K562 (cell line): ENCODE measurements around the gene NR5A1. TPM values are rescaled to one million over a fixed set of nuclear protein-coding genes. Genes with fewer than 3 reads are reported as not detected.

Source experiments
- ATAC-seq: fragments of 200-7000 bp; cut with Tn5 transposase; 3 replicates; pipeline ENCODE4 v1.9.1; 2020; ENCODE audit warnings: moderate library complexity
- BruUV-seq: library from RNA; stranded (reverse); fragments of 400-500 nt; replicated peaks from 2 replicates; lab custom pipeline; 2021; lab: Mats Ljungman, UMichigan
- CTCF ChIA-PET: fragments of 300-600 bp; formaldehyde crosslinking; extraction: SDS; loops from one replicate; lab custom pipeline; 2021; ENCODE audit warnings: low intra/inter-chr PET ratio; lab: Yijun Ruan, JAX
- POLR2A ChIA-PET: fragments of 300-600, 350-650 bp; sonication (Branson Sonifier 250); formaldehyde crosslinking; extraction: SDS; loops from one replicate; lab custom pipeline; 2021; ENCODE audit warnings: antibody characterized with exemption, inconsistent platforms; lab: Yijun Ruan, JAX
- DNase-seq, 4 experiments: peaks; one replicate each; pipeline versions ENCODE4 v3.0.0 to v3.0.0-alpha.2; 2011 to 2018; ENCODE audit warnings: low spot score in 3 of 4, mixed read lengths in 3 of 4; ENCODE audit errors: extremely low read depth in 1 of 4
- FAIRE-seq: peaks from 2 replicates; lab custom pipeline; 2011; peaks lifted over from hg19 to GRCh38; lab: Jason Lieb, UNC
- H2AFZ ChIP-seq: 2 replicates; pipeline ENCODE4 v1.6.0; 2011; ENCODE audit warnings: low read depth, low read length, control low read depth, inconsistent platforms
- H3K27ac ChIP-seq: fragments of 200-600 bp; 3 replicates; pipeline ENCODE4 v1.8.0; 2011; ENCODE audit warnings: low read depth, mild to moderate bottlenecking, control low read depth, inconsistent platforms, low read length, moderate library complexity, mixed read lengths; ENCODE audit errors: extremely low read depth
- H3K27me3 ChIP-seq, 2 experiments: fragments of 300-600 bp in 1 of 2; 2 replicates in 1 of 2; 3 replicates in 1 of 2; pipeline versions ENCODE4 v1.6.0 to v1.8.0; 2011; ENCODE audit warnings: inconsistent platforms in 2 of 2, low read length in 2 of 2, mild to moderate bottlenecking in 1 of 2, mixed read lengths in 1 of 2, moderate library complexity in 1 of 2; ENCODE audit not compliant: control insufficient read depth in 2 of 2, insufficient read depth in 2 of 2
- H3K36me3 ChIP-seq: fragments of 300-600 bp; 3 replicates; pipeline ENCODE4 v1.8.0; 2011; ENCODE audit warnings: mild to moderate bottlenecking, low read length, inconsistent platforms; ENCODE audit not compliant: control insufficient read depth, insufficient read depth
- H3K4me1 ChIP-seq, 2 experiments: fragments of 200-600 bp in 1 of 2; replicated peaks in 1 of 2; 2 replicates in 1 of 2; 3 replicates in 1 of 2; pipeline versions ENCODE4 v1.5.1 to v1.8.0; 2011; ENCODE audit warnings: inconsistent platforms in 2 of 2, low read length in 2 of 2, mild to moderate bottlenecking in 1 of 2, mixed read lengths in 1 of 2, moderate library complexity in 1 of 2; ENCODE audit not compliant: control insufficient read depth in 2 of 2, insufficient read depth in 2 of 2
- H3K4me2 ChIP-seq: 2 replicates; pipeline ENCODE4 v1.6.1; 2011; ENCODE audit warnings: low read length, control low read depth, inconsistent platforms, mixed read lengths; ENCODE audit not compliant: insufficient read depth
- H3K4me3 ChIP-seq: fragments of 200-600 bp; sonication (generic), shearing (Covaris generic); 2 replicates; pipeline ENCODE4 v1.5.1; 2016; ENCODE audit warnings: control low read depth, inconsistent platforms
- H3K79me2 ChIP-seq: fragments of 200-600 bp; 3 replicates; pipeline ENCODE4 v1.8.0; 2011; ENCODE audit warnings: low read length, inconsistent platforms; ENCODE audit not compliant: control insufficient read depth, insufficient read depth
- H3K9ac ChIP-seq, 2 experiments: 2 replicates each; pipeline versions ENCODE4 v1.6.0 to v1.6.1; 2011; ENCODE audit warnings: low read depth in 2 of 2, low read length in 2 of 2, control low read depth in 1 of 2, inconsistent platforms in 1 of 2, mild to moderate bottlenecking in 1 of 2, mixed read lengths in 1 of 2; ENCODE audit not compliant: insufficient read depth in 1 of 2
- H3K9me1 ChIP-seq: one replicate; pipeline ENCODE4 v1.6.0; 2011; ENCODE audit warnings: inconsistent platforms, mild to moderate bottlenecking, low read length, moderate library complexity; ENCODE audit not compliant: control insufficient read depth, insufficient read depth
- H3K9me3 ChIP-seq: replicated peaks from 2 replicates; pipeline ENCODE4 v1.5.1; 2011; ENCODE audit warnings: low read depth, low read length, inconsistent platforms; ENCODE audit not compliant: control insufficient read depth, insufficient read depth
- H4K20me1 ChIP-seq: replicated peaks from 2 replicates; pipeline ENCODE4 v1.6.1; 2011; ENCODE audit warnings: low read length, inconsistent platforms, mixed read lengths; ENCODE audit not compliant: control insufficient read depth, insufficient read depth
- CBX3 ChIP-seq, 2 experiments: IDR thresholded peaks; 1 replicate in 1 of 2; 2 replicates in 1 of 2; pipeline ENCODE4 v1.6.1; 2012; ENCODE audit warnings: inconsistent platforms in 2 of 2, low read length in 2 of 2, borderline replicate concordance in 1 of 2, control low read depth in 1 of 2
- MEIS2 ChIP-seq: fragments of 450-650 bp; IDR thresholded peaks from 2 replicates; pipeline ENCODE4 v1.6.1; 2014; ENCODE audit warnings: mild to moderate bottlenecking; ENCODE audit not compliant: partially characterized antibody
- PBX2 ChIP-seq, 2 experiments: IDR thresholded peaks in 1 of 2; conservative IDR thresholded peaks in 1 of 2; 2 replicates each; pipeline ENCODE4 v1.6.1; 2016; ENCODE audit warnings: low read depth in 2 of 2, mild to moderate bottlenecking in 1 of 2, missing compliant biosample characterization in 1 of 2, missing genetic modification characterization in 1 of 2, moderate library complexity in 1 of 2
- PKNOX1 ChIP-seq: fragments of 450-650 bp; IDR thresholded peaks from 2 replicates; pipeline ENCODE4 v1.6.1; 2016
- WGBS: fragments of 100-300 bp; shearing (Covaris generic); methylation state at CpG from one replicate; pipeline ENCODE4 v1.1.6; 2016; ENCODE audit warnings: low coverage, mixed read lengths; ENCODE audit not compliant: insufficient coverage; ENCODE audit errors: missing lambda C conversion rate; 5-methylcytosine and 5-hydroxymethylcytosine counted together
- in situ Hi-C: fragments of 300-500 bp; cut with MboI; formaldehyde crosslinking; loops from 4 replicates; pipeline ENCODE4 v1.15.0; 2018; ENCODE audit warnings: inconsistent platforms, mixed read lengths
- intact Hi-C: fragments of 100-400 bp; cut with micrococcal nuclease; formaldehyde crosslinking; loops from 2 replicates; pipeline ENCODE4 v1.14.2; 2022
- polyA plus RNA-seq, 8 experiments: library from polyadenylated mRNA; depleted of rRNA in 4 of 8; stranded (reverse) in 5 of 8; unstranded in 3 of 8; fragments of >200 nt; fragmentation: Nextera tagmentation in 2 of 8; fragmentation: Illumina TruSeq in 1 of 8; extraction: Ambion mirVana in 2 of 8; extraction: Trizol in 1 of 8; gene quantifications; 2 replicates each; pipeline versions ENCODE4 v1.2.1 to v1.2.3, GENCODE V29; 2011 to 2014; ENCODE audit warnings: inconsistent platforms in 1 of 8, missing spikeins in 1 of 8
- total RNA-seq, 7 experiments: library from RNA; depleted of rRNA in 6 of 7; stranded (reverse); fragments of >200 nt in 6 of 7; fragmentation: Illumina TruSeq in 2 of 7; extraction: Trizol in 2 of 7; gene quantifications; 2 replicates each; pipeline versions ENCODE4 v1.2.1 to v1.2.3, GENCODE V29; 2011 to 2021; ENCODE audit warnings: low replicate concordance in 1 of 7

NR5A1 gene
- total and polyA plus RNA-seq, 9 of the 15 experiments (the other 6 are each of a cell fraction or from before 2014, with no cell fraction given): 0.11 to 0.32 (median 0.20) TPM; not detected in 6

- Histone ChIP-seq H3K4me3 (no peak overlapping the region), H4K20me1 (peaks cover 27% of the 10 kb centered on the region; the same call in 1 of the 2 replicates), H3K9me3 (no peaks in the 10 kb centered on the region), H3K9me1 (no peaks in the 10 kb centered on the region), H3K79me2 (no peaks in the 10 kb centered on the region), H3K9ac (peak overlapping the region in 1 of 2 experiments; percentile 49; a peak in 1 of 4 replicates), H3K4me1 (peaks cover 11 to 52% of the 10 kb centered on the region in 2 experiments; a peak in 3 of 5 replicates), H3K27ac (no peak overlapping the region), H2AFZ (no peak overlapping the region), H3K36me3 (no peaks in the 10 kb centered on the region), H3K27me3 (peaks cover 27 to 91% of the 10 kb centered on the region in 2 experiments; a peak in 4 of 5 replicates), H3K4me2 (no peak overlapping the region)
- TF ChIP-seq PBX2 (CRISPR knock-in tag; IDR thresholded peaks at IDR 0.05; ENCODE audit: low read depth) (no peak), PBX2 (tag; conservative IDR thresholded peaks at IDR 0.05; ENCODE audit: low read depth) (peak; percentile 50), CBX3 (IDR thresholded peaks at IDR 0.05; ENCODE audit: borderline replicate concordance in 1 of 2, low read length in 2 of 2) (no peak), MEIS2 (peak; percentile 68), PKNOX1 (peak; percentile 79)
- ATAC-seq: 0 out of 3 replicates have a peak, but pooled peaks have one; percentile 10
- ChIA-PET CTCF (interaction anchor here (0.6 kb wide), 1 partner anchor 38 kb away, joined by 3 read pairs; no protein-coding TSS in a partner anchor), POLR2A (no interaction called here)
- WGBS: 10% methylated on average over 15 of the region's 15 CpGs
- BruUV-seq: no TSS peak
- in situ Hi-C loops (no loop called here), intact Hi-C loops (no loop called here)
- DNase-seq: no peak
- no peak for FAIRE-seq
These were observed 10.7 kb downstream of the NR5A1 start for GRCh38 chr9:124496463-124496862.
